ENCODE measurements around the gene RNF213.
"Not testable (repeated sequence)": the region's sequence is repeated elsewhere in the genome, so short reads cannot be mapped to it uniquely, and the experiment has no call there.

The RNF213 gene

GRCh38 chr17:80269405-80269807 is 8.8 kb downstream of the RNF213 start:
- no peak for DNase-seq (ENCODE audit: low read depth)
- no peak overlapping the region for H3K4me3 ChIP-seq (ENCODE audit: low read depth, low read length)
- TF ChIP-seq, protein P1, sequence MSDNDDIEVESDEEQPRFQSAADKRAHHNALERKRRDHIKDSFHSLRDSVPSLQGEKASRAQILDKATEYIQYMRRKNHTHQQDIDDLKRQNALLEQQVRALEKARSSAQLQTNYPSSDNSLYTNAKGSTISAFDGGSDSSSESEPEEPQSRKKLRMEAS (IDR thresholded peaks at IDR 0.05; ENCODE audit: low read depth, low read length) = no peak
- TF ChIP-seq, protein P2, sequence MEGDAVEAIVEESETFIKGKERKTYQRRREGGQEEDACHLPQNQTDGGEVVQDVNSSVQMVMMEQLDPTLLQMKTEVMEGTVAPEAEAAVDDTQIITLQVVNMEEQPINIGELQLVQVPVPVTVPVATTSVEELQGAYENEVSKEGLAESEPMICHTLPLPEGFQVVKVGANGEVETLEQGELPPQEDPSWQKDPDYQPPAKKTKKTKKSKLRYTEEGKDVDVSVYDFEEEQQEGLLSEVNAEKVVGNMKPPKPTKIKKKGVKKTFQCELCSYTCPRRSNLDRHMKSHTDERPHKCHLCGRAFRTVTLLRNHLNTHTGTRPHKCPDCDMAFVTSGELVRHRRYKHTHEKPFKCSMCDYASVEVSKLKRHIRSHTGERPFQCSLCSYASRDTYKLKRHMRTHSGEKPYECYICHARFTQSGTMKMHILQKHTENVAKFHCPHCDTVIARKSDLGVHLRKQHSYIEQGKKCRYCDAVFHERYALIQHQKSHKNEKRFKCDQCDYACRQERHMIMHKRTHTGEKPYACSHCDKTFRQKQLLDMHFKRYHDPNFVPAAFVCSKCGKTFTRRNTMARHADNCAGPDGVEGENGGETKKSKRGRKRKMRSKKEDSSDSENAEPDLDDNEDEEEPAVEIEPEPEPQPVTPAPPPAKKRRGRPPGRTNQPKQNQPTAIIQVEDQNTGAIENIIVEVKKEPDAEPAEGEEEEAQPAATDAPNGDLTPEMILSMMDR (IDR thresholded peaks at IDR 0.05; ENCODE audit: low read depth, low read length) = no peak
- TF ChIP-seq MYC (IDR thresholded peaks at IDR 0.05; ENCODE audit: low read depth, low read length) (no peak), POLR2A (IDR thresholded peaks at IDR 0.05; ENCODE audit: extremely low read depth, insufficient read length) (no peak)

DNA sequence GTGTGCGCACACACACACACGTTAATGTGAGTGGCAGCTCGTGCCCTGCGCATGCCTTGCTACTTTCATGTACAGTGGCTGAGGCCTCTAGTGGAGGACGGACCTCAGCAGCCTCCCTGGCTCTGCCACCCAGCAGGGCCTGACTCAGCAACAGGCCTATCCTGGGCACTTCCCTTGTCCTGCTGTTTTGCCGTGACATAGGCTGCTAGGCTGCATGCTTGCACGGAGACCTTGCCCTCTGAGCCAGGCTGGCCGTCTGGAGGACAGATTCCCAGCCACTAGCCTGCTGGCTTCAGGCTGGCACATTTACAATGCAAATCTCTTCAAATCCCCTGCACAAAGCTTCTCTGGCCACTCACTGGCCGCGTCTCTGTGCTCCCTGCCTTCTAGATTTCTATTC is 9.5 kb downstream of the RNF213 start:
- no peak overlapping the region for H3K4me3 ChIP-seq (ENCODE audit: low read depth, low read length)
- DNase-seq (ENCODE audit: low read depth) = no peak
- TF ChIP-seq MYC (IDR thresholded peaks at IDR 0.05; ENCODE audit: low read depth, low read length) = no peak
- no peak for TF ChIP-seq POLR2A (IDR thresholded peaks at IDR 0.05; ENCODE audit: extremely low read depth, insufficient read length)

GRCh38 chr17:80270836-80271235 is 10.2 kb downstream of the RNF213 start:
- peak; percentile 41 for DNase-seq (ENCODE audit: low read depth)

GRCh38 chr17:80272366-80272765 is 11.7 kb downstream of the RNF213 start:
- TF ChIP-seq MYC (IDR thresholded peaks at IDR 0.05; ENCODE audit: low read depth, low read length) (no peak), POLR2A (IDR thresholded peaks at IDR 0.05; ENCODE audit: extremely low read depth, insufficient read length) (no peak)
- TF ChIP-seq, protein P1 (IDR thresholded peaks at IDR 0.05; ENCODE audit: low read depth, low read length) = no peak
- TF ChIP-seq, protein P2 (IDR thresholded peaks at IDR 0.05; ENCODE audit: low read depth, low read length) = no peak
- no peak for DNase-seq (ENCODE audit: low read depth)
- no peak overlapping the region for H3K4me3 ChIP-seq (ENCODE audit: low read depth, low read length)

More at GRCh38 chr17:80270836-80271235, 10.2 kb downstream of the RNF213 start:
- no peak overlapping the region for H3K4me3 ChIP-seq (ENCODE audit: low read depth, low read length)
- TF ChIP-seq, protein P2 (IDR thresholded peaks at IDR 0.05; ENCODE audit: low read depth, low read length) = no peak
- TF ChIP-seq, protein P1 (IDR thresholded peaks at IDR 0.05; ENCODE audit: low read depth, low read length) = no peak
- no peak for TF ChIP-seq POLR2A (IDR thresholded peaks at IDR 0.05; ENCODE audit: extremely low read depth, insufficient read length)
- TF ChIP-seq MYC (IDR thresholded peaks at IDR 0.05; ENCODE audit: low read depth, low read length) = no peak

GRCh38 chr17:80274331-80274730 is 13.7 kb downstream of the RNF213 start:
- no peak for DNase-seq (ENCODE audit: low read depth)
- TF ChIP-seq POLR2A (IDR thresholded peaks at IDR 0.05; ENCODE audit: extremely low read depth, insufficient read length) (no peak), MYC (IDR thresholded peaks at IDR 0.05; ENCODE audit: low read depth, low read length) (no peak)
- TF ChIP-seq, protein P1 (IDR thresholded peaks at IDR 0.05; ENCODE audit: low read depth, low read length) = no peak
- TF ChIP-seq, protein P2 (IDR thresholded peaks at IDR 0.05; ENCODE audit: low read depth, low read length) = no peak
- no peak overlapping the region for H3K4me3 ChIP-seq (ENCODE audit: low read depth, low read length)

GRCh38 chr17:80274871-80275449 is 14.3 kb downstream of the RNF213 start:
- no peak overlapping the region for H3K4me3 ChIP-seq (ENCODE audit: low read depth, low read length)
- TF ChIP-seq, protein P1 (IDR thresholded peaks at IDR 0.05; ENCODE audit: low read depth, low read length) = no peak
- TF ChIP-seq MYC (IDR thresholded peaks at IDR 0.05; ENCODE audit: low read depth, low read length) (no peak), POLR2A (IDR thresholded peaks at IDR 0.05; ENCODE audit: extremely low read depth, insufficient read length) (no peak)
- TF ChIP-seq, protein P2 (IDR thresholded peaks at IDR 0.05; ENCODE audit: low read depth, low read length) = no peak
- no peak for DNase-seq (ENCODE audit: low read depth)

DNA sequence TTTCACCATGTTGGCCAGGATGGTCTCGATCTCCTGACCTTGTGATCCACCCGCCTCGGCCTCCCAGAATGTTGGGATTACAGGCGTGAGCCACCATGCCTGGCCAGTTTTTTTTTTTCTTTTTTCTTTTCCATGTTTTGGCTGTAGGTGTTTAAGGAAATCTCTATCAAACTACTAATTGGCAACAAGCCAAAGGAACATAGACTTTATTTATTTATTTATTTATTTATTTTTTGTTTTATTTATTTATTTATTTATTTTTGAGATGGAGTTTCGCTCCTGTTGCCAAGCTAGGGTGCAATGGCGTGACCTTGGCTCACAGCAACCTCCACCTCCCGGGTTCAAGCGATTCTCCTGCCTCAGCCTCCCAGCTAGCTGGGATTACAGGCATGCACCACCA is 15.2 kb downstream of the RNF213 start:
- not testable (repeated sequence) for H3K4me3 ChIP-seq (ENCODE audit: low read depth, low read length); DNase-seq (ENCODE audit: low read depth)

Measured in NB4 (cell line).